Prostate gland (tissue), 2 donors: ENCODE results near the gene SASH3.

Experiments used
- CTCF ChIP-seq, 4 experiments: fragments of 200-600 bp in 2 of 4; fragments of 450-650 bp in 2 of 4; sonication (generic) in 2 of 4; IDR thresholded peaks; 1 replicate in 3 of 4; 2 replicates in 1 of 4; pipeline ENCODE4 v1.5.1; 2016 to 2019; ENCODE audit warnings: antibody characterized with exemption in 4 of 4, mild to moderate bottlenecking in 2 of 4, moderate library complexity in 2 of 4
- POLR2A ChIP-seq: fragments of 450-650 bp; IDR thresholded peaks from one replicate; pipeline ENCODE4 v1.6.1; 2016; ENCODE audit warnings: antibody characterized with exemption, mild to moderate bottlenecking

GRCh38 chrX:129813662-129814368 lies 34.1 kb downstream of the SASH3 start:
- TF ChIP-seq CTCF (IDR thresholded peaks at IDR 0.05) (no peak), POLR2A (no peak)
